Left lobe of liver (tissue), 2 donors: ENCODE results near the gene THAP6. TPM values are rescaled to one million over a fixed set of nuclear protein-coding genes. Genes with fewer than 3 reads are reported as not detected.
"Not testable (repeated sequence)": the region's sequence is repeated elsewhere in the genome, so short reads cannot be mapped to it uniquely, and the experiment has no call there.

ENCODE experiments used
- ATAC-seq: fragments of 200-7000 bp; cut with Tn5 transposase; one replicate; pipeline ENCODE4 v1.9.1; 2020; ENCODE audit warnings: mild to moderate bottlenecking, moderate library complexity
- DNase-seq: peaks from one replicate; pipeline ENCODE4 v3.0.0-alpha.2; 2020; ENCODE audit warnings: low spot score
- total RNA-seq: library from RNA; stranded (reverse); gene quantifications from one replicate; pipeline ENCODE4 v1.2.1, GENCODE V29; 2021
- donor health status: DM: no; HTN: no; CAD: no; lungs with moderate emphysema.
- donor health status: DM: no; HTN: yes; CAD: no.

THAP6 gene
- total RNA-seq, 1 donor from 2014 or later, result 9.9 TPM

DNA sequence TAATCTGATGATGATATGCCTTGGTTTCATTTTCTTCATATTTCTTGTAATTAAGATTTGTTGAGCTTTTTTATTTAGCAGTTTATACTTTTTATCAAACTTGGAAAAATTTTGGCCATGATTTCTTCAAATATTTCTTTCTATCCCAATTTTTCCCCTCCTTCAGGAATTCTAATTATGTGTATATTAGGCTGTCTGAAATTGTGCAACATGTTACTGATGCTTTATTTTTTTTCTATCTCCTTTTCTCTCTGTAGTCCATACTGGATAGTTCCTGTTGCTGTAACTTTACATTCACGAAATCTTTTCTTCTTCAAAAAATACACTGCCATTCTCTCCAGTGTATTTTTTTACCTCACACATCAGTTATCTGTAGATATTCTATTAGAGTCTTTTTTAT, 10.8 kb downstream of the THAP6 start:
- no peak for ATAC-seq
- no peak for DNase-seq

DNA sequence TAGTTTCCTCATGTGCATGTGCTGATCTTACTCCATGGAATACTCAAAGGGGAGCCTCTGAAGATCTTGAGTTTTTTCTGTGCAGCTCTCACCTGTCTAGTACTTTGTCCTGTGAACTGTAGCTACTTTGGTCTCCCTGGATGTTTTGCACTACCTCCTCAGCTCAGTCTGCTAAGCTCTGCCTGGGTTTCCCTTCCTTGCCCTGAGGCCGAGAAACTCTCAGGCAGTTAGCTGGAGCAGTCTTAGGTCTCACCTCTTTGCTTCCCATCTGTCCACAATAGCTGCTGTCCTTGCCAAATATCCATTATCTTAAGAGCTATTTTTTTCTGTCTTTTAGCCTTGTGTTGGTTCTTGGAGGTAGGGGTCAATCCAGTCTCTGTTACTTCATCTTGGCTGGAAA, 11.6 kb downstream of the THAP6 start:
- DNase-seq (no peak), ATAC-seq (no peak)

DNA sequence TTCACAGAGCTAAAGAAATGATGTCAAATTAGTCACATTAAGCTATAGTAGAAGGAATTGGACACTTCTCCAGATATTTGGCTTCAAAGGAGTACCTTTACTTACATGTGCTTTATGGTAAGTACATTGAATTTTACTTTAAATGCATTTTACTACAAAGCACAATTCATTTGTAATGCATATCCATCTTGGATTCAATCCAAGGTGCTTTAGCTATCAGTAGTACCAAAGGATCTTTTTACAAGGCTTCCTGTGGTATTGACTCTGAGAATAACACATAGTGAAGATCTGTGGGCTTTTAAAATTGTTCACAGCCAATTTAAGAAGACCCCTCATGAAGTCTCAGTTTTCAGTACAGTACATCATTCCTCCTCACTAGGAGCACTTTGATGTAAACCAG, 13.2 kb downstream of the THAP6 start:
- DNase-seq (no peak), ATAC-seq (no peak)

DNA sequence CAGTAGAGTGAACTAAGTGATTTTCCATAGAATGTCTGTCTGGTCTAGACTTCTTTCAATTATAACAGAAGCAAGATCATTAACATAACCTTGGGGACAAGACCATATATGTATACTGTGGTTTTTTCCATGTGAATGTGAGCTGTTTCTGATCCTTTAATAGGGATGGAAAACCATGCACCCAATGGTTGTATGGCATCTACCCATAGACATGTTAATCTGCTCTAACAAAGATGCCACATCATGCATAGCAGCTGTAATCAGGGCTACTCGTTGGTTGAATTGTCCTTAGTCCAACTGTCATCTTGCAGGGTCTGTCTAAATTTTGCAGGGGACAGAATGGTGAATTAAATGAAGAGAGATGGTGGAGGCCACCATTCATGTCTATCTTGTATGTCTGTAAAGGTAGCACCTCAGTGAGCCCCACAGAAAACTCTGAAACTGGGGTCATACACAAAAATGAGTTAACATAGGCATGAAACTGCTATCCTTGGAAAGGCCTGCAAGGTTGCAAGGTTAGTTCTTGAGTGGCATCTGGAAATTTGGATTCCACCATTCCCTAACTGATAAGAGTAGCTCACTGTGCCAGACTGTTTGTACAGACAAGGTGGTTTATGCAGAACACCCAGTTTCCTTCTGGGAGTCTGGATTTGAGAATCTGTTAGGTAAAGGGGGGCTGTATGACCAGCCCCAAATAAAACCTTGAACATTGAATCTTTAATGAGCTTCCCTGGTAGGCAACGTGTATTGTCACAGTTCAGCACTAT, 16.5 kb downstream of the THAP6 start:
- ATAC-seq (no peak), DNase-seq (no peak)

DNA sequence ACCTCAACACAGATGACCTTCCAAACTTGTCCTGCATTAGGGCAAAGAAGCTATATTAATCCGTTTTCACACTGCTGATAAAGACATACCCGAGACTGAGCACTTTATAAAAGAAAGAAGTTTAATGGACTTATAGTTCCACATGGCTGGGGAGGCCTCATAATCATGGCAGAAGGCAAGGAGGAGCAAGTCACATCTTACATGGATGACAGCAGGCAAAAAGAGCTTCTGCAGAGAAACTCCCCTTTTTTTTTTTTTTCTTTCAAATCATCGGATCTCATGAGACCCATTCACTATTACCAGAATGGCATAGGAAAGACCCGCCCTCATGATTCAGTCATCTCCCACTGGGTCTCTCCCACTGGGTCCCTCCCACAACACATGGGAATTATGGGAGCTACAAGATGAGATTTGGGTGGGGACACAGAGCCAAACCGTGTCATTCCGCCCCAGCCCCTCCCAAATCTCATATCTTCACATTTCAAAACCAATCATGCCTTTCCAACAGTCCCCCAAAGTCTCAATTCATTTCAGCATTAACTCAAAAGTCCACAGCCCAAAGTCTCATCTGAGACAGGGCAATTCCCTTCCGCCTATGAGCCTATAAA, 17.4 kb downstream of the THAP6 start:
- DNase-seq, ATAC-seq: not testable (repeated sequence)

DNA sequence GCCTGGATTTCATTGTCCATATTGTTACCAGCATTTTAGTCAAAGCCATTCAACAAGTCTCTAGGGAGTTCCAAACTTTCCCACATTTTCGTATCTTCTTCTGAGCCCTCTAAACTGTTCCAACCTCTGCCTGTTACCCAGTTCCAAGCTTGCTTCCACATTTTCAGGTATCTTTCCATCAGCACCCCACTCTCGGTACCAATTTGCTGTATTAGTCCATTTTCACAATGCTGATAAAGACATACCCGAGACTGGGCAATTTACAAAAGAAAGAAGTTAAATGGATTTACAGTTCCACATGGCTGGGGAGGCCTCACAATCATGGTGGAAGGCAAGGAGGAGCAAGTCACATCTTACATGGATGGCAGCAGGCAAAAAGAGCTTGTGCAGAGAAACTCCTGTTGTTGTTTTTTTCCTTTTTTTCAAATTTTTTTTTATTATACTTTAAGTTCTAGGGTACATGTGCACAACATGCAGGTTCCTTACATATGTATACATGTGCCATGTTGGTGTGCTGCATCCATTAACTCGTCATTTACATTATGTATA, 19.1 kb downstream of the THAP6 start:
- not testable (repeated sequence) for ATAC-seq, DNase-seq

DNA sequence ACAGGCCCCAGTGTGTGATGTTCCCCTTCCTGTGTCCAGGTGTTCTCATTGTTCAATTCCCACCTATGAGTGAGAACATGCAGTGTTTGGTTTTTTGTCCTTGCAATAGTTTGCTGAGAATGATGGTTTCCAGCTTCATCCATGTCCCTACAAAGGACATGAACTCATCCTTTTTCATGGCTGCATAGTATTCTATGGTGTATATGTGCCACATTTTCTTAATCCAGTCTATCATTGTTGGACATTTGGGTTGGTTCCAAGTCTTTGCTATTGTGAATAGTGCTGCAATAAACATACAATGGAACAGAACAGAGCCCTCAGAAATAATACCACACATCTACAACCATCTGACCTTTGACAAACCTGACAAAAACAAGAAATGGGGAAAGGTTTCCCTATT, 19.7 kb downstream of the THAP6 start:
- ATAC-seq, DNase-seq: not testable (repeated sequence)

DNA sequence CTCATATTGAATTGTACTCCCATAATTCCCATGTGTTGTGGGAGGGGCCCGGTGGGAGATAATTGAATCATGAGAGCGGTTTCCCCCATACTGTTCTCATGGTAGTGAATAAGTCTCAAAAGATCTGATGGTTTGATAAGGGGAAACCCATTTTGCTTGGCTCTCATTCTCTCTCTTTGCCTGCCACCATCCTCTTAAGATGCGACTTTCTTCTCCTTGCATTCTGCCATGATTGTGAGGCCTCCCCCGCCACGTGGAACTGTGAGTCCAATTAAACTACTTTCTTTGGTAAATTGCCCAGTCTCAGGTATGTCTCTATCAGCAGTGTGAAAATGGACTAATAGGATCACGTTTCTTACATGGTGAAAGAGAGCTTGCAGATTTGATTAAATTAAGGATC, 23.0 kb downstream of the THAP6 start:
- not testable (repeated sequence) for ATAC-seq, DNase-seq

DNA sequence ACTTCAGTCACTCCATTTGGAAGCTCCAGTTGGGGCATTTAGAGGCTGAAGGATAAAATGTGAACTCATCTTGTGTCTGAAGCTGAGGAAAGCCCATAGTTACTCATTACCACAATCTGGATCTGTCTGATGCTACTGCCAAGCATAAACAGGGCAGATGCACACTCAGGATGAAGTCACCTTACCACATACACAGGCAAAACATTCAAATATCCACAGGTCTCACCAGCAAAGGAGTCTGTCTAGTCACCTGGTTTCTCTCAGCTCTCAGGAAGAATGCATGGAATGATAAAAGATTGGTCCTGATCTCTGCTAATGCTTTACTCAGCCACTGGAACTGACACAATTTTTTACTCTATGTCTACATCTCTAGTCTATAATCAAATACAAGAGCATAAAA, 28.6 kb downstream of the THAP6 start:
- DNase-seq (no peak), ATAC-seq (no peak)

DNA sequence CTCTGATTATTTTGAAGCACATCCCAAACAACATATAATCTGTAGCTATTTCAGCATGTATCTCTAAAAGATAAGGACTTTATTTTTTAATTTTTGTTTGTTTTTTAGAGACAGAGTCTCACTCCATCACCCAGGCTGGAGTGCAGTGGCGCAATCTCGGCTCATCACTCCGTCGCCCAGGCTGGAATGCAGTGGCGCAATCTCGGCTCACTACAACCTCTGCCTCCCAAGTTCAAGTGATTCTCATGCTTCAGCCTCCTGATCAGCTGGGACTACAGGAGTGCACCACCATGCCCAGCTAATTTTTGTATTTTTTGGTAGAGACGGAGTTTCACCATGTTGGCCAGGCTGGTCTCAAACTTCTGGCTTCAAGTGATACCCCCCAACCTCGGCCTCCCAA, 29.9 kb downstream of the THAP6 start:
- ATAC-seq, result peak; percentile 73
- not testable (repeated sequence) for DNase-seq

DNA sequence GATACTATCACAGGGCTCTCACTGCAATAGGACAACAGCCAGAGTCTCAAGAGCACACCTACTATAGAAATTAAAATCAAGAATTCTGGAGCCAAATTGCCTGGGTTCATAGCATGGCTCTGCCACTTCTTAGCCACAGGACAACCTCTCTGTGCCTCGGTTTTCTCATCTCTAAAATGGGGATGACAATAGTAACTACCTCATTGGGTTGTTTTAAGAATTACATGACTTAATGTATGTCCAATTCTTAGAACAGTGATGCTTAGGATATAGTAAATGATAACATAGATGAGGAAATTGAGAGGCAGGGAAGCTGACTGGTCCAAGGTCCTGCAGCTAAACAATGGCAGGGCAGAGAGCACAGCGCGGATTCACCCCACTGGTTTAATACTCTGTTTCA, 30.6 kb downstream of the THAP6 start:
- DNase-seq, result no peak
- no peak for ATAC-seq

DNA sequence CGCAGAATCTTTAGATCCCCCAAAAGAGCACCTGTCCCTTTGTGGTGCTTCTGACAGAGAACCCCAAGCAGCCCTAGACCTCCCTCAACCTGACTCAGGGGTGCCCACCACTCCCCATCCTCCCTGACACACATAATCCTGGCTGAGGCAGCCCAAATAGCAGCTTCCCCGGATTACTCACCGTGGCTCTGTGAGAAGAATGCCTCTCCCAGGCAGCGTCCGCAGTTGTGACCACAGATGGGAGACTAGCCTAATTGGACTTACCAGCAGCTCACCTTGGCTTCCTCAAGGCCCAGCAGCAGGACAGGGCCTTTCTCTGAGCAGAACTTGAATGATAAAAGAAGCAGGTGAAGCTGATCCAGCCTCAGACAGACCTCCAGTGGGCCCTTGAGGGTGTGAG, 31.3 kb downstream of the THAP6 start:
- DNase-seq, result no peak
- ATAC-seq, result no peak

DNA sequence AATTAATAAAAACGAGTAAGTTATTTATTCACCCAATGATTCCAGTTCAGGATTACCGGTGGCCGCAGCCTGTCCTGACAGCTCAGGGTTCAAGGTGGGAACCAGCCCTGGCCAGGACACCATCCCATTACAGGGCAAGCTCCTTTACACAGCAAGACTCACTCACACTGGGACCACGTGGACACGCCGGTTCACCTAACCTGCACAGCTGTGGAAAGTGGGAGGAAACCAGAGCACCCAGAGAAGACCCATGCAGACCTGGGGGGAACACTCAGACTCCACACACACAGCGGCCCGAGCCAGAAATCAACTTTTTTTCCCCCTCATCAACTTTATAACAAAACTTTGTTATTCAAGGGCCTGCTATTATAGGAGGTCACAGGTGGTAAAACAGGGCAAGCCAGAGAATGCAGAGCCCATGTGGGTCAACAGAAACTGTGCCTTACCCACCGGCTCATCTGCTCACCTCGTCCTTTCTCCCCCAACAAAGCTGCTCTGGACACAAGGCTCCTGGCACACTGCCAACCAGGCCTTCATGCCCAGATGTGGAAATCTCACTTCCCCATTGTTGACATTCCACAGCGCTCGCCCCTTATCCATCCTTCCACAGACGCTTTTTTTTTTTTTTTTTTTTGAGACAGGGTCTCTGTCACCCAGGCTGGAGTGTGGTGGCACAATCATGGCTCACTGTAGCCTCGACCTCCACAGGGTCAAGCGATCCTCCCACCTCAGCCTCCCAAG, 33.5 kb downstream of the THAP6 start:
- DNase-seq (no peak), ATAC-seq (peak; percentile 11)

DNA sequence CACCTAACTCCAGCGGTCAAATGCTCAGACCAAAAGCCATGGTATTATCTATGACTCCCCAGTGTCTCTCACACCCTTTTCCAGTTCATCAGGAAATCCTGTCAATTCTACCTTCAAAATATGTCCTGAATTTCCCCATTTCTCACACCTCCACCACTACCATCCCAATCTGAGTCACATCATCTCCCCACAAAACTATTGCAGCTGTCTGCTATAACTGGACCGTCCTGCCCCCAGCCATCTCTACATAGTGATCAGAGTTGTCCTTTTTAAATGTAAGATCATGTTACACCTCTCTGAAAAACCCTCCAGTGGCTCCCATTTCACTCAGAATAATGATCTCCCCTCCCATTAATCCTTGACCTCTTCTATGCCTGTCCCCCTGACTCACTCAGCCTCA, 34.7 kb downstream of the THAP6 start:
- DNase-seq (no peak), ATAC-seq (no peak)

DNA sequence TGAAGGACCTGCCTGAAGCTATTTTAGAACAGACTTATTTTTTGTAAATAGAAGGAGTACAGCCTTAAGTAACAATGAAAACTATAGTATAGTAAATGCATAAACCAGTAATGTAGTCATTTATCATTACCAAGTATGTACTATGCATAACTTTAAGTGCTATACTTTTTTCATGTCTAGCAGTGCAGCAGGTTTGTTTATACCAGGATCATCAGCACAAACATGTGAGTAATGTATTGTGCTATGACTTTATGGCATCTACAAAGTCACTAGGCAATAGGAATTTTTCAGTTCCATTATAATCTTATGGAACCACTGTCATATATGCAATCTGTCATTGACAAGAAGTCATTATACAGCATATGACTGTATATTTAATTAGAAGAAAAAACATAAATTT, 38.2 kb downstream of the THAP6 start:
- DNase-seq (no peak), ATAC-seq (no peak)

DNA sequence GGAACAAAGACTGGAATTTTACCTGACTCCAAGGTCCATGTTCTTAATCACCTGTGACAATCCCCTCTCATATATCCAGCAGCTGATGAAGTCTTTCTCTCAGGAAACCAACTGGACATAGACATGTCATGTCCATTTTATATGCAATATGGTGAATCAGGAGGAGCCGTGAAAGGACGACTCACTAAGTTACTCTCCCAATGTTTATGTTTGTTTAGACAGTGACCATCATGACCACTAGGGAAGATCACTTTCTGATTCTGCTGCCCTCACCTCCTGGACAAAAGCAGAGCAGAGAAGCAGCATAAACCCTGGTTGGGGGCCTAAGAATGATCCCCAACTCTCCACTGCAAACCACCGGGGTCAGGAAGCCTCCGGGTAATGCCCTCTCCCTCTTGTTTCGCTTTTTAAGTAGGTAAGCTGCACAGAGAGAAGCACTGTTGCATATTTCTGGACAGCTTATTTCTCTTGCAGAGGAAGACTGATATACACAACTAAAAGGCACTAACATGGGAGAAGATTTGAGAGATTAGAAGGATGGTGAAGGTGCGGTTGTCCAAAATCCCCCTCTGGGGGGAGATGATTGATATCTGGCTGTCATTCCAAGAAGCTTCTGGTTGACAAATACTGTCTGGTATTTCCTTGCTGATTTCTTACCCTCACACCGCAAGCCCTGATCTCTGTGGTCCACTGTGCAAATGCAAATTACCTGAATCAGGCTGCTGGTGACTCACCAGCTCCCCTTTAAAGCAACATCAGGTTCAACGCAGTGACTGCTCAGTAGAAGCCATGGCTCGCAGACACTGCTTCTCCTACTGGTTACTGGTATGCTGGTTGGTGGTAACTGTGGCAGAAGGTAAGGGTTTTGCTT, 41.3 kb downstream of the THAP6 start, which contains the start of gene ODAPH:
ODAPH (plus strand) TSS at position 773 of the 871 bp plus-strand sequence; CDS start at position 790, 17 bp downstream.
- DNase-seq (no peak), ATAC-seq (no peak)

DNA sequence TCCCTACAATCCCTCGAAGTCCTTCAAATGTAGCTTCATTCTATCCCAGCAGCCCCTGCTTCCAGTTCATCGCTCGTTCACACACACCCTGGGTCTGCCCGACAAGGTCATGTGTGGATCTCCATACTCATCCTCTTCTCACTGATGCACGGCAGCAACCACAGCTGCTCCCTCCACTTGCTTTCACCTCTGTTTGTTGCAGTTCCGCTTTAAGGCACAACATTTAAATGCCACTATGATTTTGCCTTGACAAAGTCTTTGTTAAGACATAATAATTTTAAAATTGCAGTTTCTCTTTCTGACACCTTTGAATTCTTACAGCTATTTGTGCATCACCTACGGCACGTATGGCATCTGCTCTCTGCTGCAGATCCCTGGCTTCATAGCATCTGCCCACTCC, 43.4 kb downstream of the THAP6 start:
- ATAC-seq (no peak), DNase-seq (no peak)

DNA sequence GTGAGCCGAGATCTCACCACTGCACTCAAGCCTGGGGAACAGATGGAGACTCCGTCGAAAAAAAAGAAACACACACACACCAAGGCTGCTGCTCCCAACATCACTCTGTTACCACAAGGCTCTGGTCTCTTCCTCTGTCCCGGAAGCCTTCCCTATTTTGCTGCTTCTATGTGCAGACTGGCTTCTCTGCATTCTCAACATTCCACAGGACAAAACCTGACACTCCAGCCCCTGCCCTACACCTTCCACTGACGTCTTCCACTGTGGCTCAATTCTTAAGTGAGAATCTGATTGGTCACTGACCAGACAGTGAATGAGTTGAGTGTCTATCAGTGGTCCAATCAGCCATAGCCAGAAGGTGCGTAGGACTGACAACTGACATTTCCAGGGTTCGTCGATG, 47.5 kb downstream of the THAP6 start:
- DNase-seq (no peak), ATAC-seq (no peak)

DNA sequence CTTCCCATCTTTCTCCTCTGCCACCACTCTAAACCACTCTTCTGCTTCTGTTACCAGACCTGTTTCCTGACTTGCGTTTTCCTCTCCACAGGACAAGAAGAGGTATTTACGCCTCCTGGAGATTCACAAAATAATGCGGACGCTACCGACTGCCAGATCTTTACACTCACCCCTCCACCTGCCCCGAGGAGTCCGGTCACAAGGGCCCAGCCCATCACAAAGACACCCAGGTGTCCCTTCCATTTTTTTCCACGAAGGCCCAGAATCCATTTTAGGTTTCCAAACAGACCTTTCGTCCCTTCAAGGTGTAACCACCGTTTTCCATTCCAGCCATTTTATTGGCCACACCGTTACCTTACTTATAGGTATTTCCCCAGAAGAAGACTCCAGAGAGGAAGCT, 49.8 kb downstream of the THAP6 start:
- DNase-seq (no peak), ATAC-seq (no peak)

DNA sequence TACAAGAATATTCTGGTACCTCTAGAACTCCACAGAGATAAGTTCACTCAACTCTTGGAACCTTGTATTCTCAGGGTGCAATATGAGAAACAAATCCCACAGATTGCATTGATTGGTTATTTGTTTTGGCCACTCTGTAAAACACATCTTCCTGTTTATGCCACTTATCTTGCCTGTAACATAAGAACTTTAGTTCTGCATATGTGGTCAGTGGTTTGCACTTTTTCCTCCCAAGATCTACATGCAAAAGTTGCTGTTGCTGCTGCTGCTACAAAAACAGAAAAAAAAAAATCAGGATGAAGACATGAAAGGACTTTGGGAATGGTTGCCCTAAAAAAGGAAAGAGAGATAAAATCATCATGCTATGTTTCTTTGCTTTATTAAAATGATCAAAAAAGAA, 51.2 kb downstream of the THAP6 start:
- DNase-seq, result no peak
- no peak for ATAC-seq

DNA sequence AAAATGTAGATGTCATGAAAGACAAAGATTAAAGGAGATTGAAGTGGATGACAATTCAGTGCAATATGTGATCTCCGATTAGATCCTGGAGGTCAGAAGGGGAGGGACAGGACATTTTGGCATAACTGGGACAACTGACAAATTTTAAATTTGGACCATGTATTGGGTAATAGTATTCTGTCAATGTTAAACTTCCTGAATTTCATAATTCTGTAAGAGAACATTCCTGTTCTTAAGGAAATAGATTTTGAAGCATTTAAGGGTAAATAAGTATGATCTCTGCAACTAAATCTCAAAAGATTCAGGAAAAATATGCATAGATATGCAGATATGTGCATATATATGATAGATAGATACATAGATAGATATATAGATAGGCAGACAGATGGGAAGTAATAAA, 52.6 kb downstream of the THAP6 start:
- DNase-seq (no peak), ATAC-seq (no peak)
